ENCODE measurements around the gene C1QTNF12. TPM values are rescaled to one million over a fixed set of nuclear protein-coding genes. Genes with fewer than 3 reads are reported as not detected.

The C1QTNF12 gene
- total RNA-seq, 2 donors from 2014 or later = 2.9 to 12.5 TPM

- no peak for ATAC-seq (ENCODE audit: insufficient number of reproducible peaks, low FRiP score, low read depth)
- Histone ChIP-seq H3K9me3 (no peaks in the 10 kb centered on the region), H3K36me3 (peaks cover 52% of the 10 kb centered on the region), H3K4me1 (ENCODE audit: control insufficient read depth in 1 of 2, low read depth in 2 of 2) (no peaks in the 10 kb centered on the region), H3K27ac (no peak overlapping the region), H3K4me3 (no peak overlapping the region), H3K27me3 (replicated peaks; ENCODE audit: insufficient read depth) (no peaks in the 10 kb centered on the region)
- TF ChIP-seq CTCF (IDR thresholded peaks at IDR 0.05) = no peak
- DNase-seq (ENCODE audit: low spot score) = no peak
Observed at GRCh38 chr1:1219341-1219740, 27.2 kb downstream of the C1QTNF12 start.

GRCh38 chr1:1218524-1219200 lies 27.9 kb downstream of the C1QTNF12 start:
- peaks cover 50% of the 10 kb centered on the region for H3K36me3 ChIP-seq
- H3K9me3 ChIP-seq = no peaks in the 10 kb centered on the region
- DNase-seq (ENCODE audit: low spot score) = no peak
- no peaks in the 10 kb centered on the region for H3K4me1 ChIP-seq (ENCODE audit: control insufficient read depth in 1 of 2, low read depth in 2 of 2)
- H3K27me3 ChIP-seq (replicated peaks; ENCODE audit: insufficient read depth) = no peaks in the 10 kb centered on the region
- ATAC-seq (ENCODE audit: insufficient number of reproducible peaks, low FRiP score, low read depth) = no peak
- no peak overlapping the region for H3K4me3 ChIP-seq
- no peak for TF ChIP-seq CTCF (IDR thresholded peaks at IDR 0.05)
- H3K27ac ChIP-seq = no peak overlapping the region

- TF ChIP-seq CTCF (IDR thresholded peaks at IDR 0.05) = no peak
- ATAC-seq (ENCODE audit: insufficient number of reproducible peaks, low FRiP score, low read depth) (no peak), DNase-seq (ENCODE audit: low spot score) (no peak)
- Histone ChIP-seq H3K4me1 (ENCODE audit: control insufficient read depth in 1 of 2, low read depth in 2 of 2) (no peaks in the 10 kb centered on the region), H3K36me3 (peaks cover 44% of the 10 kb centered on the region), H3K27ac (no peak overlapping the region), H3K27me3 (replicated peaks; ENCODE audit: insufficient read depth) (no peaks in the 10 kb centered on the region), H3K9me3 (no peaks in the 10 kb centered on the region), H3K4me3 (no peak overlapping the region)
Observed at GRCh38 chr1:1217621-1218523, 28.6 kb downstream of the C1QTNF12 start.

GRCh38 chr1:1216770-1217620 lies 29.5 kb downstream of the C1QTNF12 start:
- Histone ChIP-seq H3K36me3 (peaks cover 37% of the 10 kb centered on the region), H3K4me1 (ENCODE audit: control insufficient read depth in 1 of 2, low read depth in 2 of 2) (no peaks in the 10 kb centered on the region), H3K4me3 (no peak overlapping the region), H3K9me3 (no peaks in the 10 kb centered on the region), H3K27ac (no peak overlapping the region), H3K27me3 (replicated peaks; ENCODE audit: insufficient read depth) (no peaks in the 10 kb centered on the region)
- no peak for ATAC-seq (ENCODE audit: insufficient number of reproducible peaks, low FRiP score, low read depth)
- DNase-seq (ENCODE audit: low spot score) = no peak
- TF ChIP-seq CTCF (IDR thresholded peaks at IDR 0.05) = no peak
